NCI-H460 (cell line): Measurements from ENCODE around the gene PDS5A. TPM values are rescaled to one million over a fixed set of nuclear protein-coding genes. Genes with fewer than 3 reads are reported as not detected.
"Not testable (repeated sequence)": the region's sequence is repeated elsewhere in the genome, so short reads cannot be mapped to it uniquely, and the experiment has no call there.

ENCODE experiments used
- DNase-seq: peaks from one replicate; pipeline ENCODE4 v3.0.0-alpha.2; 2016; ENCODE audit warnings: low read depth; ENCODE audit errors: extremely low read depth
- total RNA-seq: library from RNA; depleted of rRNA; stranded (reverse); fragments of >200 nt; shearing (Covaris generic); gene quantifications from 2 replicates; pipeline ENCODE4 v1.2.3, GENCODE V29; 2014

PDS5A gene
- total RNA-seq, 1 experiment from 2014 or later = 92.7 TPM

DNA sequence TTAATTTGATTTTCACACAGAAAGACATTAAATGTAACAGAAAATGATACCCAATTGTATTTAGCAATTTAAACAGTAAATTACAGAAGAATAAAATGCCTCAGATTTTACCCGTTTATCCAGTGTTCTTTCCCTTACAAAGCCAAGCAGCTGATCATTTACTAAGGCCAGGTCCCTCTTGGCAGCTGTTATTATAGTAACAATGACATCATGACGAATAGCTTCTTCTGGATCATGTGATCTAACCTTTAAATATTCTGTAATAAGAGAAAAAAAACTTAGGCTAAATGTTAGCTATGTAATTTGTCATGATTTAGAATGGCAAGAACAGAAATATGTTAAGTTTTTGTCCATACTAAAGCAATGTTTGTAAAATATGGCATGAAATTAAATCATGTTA is 69.4 kb downstream of the PDS5A start:
- no peak for DNase-seq

DNA sequence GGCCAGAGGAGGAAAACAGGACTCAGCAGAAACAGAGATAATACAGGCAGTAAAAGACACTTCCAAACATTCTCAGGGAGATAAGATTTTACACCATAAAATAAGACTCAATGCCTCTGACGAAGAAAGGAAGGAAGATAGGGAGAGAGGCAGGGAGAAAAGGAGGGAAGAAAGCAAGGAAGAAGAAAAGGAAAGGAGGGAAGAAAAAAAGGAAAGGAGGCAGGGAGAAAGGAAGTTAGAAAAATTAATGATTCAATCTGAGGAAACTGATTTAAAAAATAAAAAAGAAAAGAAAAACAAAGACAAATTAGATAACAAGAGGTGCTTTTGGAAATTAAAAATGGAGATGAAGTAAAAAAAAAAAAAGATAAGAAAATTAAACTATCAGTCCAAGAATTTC is 72.1 kb downstream of the PDS5A start:
- no peak for DNase-seq

DNA sequence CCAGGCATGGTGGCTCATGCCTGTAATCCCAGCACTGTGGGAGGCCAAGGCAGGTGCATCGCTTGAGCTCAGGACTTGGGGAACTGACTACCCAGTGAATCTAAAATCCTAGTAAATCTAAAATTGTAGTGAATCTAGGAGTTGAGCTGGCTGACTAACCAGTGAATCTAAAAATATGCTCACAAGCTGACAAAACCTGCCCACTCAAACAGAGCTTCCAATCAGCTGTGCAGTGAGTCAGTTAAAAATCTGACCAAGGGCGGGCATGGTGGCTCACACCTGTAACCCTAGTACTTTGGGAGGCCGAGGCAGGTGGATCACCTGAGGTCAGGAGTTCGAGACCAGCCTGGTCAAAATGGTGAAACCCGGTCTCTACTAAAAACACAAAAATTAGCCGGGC is 72.7 kb downstream of the PDS5A start:
- DNase-seq = not testable (repeated sequence)

DNA sequence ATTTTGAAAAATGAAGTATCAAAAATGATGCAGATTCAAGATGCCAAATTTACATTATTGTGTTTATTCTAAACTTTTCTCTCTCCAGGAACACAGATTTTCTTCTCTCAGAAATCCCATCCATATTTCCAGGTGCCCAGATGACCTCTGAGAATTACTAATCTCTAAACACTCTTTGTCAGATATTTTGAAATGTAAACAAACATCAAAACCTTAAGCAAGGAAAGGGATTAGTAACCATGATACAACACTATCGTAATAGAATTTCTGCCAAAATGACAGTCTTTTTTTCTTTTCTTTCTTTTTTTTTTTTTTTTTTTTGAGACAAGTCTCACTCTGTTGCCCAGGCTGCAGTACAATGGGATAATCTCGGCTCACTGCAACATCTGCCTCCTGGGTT is 76.7 kb downstream of the PDS5A start:
- no peak for DNase-seq

DNA sequence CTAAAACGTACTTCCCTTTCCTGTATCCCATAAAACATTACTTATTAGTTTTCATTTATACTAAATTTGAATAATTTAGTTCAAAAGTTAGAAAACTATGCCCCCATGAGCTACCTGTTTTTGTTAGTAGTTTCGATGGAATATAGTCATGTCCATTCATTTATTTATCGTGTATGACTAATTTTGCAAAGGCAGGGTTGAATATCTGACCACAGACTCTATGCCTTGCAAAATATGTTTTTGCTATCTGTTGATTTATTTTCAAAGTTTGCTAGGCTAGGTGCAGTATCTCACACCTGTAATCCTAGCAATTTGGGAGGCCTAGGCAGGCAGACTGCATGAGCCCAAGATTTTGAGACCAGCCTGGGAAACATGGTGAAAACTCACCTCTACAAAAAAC is 78.4 kb downstream of the PDS5A start:
- no peak for DNase-seq

DNA sequence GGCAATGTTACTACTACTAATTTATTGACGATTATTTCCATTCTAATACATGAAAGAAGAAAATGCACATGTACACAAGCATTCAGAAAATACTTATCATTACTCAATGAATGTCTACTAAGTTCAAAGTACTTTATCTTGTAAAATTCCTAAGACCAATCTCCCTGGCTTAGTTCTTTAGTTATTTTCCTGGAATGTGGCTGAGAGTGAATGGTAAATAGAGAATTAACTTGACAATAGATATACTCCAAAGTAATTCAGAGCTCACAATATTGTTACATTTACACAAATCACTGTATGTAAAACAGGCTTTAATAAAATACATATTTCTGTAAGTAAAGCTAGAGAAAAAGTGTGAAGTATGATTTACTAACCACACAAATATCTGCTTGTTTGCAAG is 79.7 kb downstream of the PDS5A start:
- DNase-seq = no peak

DNA sequence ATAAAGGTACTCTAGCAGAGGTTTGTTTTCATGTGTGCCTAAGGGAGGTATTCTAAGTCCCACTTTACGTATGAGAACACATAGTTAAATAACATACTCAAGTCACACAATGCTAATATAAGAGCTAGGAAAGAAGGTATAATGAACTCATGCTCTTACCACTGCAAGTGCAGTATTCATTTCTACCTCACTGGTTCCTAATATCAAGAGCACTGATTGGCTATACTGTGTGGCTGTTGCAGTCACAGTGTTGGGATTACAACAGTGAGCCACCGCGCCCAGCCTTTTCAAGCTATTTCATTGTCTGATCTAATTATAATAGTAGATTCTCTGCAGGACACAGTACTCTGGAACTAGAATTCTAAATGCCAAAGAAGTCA is 84.0 kb downstream of the PDS5A start:
- DNase-seq = no peak

DNA sequence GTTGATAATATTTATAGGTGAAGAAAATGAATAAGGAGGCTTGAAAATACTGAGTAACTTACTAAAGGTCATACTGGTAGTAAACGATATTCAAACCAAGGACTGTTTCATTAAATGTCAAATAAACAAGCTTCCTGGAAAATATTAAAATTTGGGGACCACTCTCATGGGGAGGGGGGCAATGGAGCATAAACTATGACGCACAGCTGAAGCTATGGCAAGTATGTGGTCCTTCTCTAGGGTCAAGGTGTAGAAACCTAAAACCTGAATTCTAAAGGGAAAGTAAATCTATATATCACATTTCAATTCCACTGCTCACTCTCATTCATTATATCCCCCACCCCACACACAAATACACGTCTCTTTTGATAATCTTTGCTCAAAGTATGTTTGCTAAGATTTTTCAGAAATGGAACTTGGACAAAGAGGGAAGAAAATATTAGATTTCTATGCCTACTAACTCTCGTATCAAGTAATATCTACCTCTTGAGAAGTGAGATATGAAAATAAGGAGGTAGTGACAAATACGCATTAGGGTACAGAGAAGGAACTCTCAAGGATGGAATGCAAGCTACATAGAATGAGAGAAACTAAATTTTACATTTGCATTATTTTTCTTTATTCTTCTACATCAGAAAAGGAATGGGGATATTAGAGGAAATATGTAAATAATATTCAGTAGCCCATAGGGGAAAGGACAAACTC is 84.6 kb downstream of the PDS5A start:
- no peak for DNase-seq

DNA sequence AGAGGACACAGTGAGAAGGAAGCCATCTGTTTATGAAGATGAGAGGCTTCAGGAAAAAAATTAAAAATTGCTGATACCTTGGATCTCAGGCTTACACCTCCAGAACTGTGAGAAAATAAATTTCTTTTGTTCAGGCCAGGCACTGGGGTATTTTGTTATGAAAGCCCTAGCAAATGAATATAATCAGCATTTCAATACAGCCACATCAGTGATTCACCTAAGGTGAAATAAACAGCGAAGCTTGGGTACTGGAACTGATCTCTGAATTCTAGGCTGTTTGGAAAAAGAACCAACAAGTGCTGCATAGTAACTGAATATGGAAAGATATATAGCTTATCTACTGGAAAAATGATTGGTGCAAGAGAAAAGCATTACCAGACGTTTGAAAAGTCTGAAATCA is 88.5 kb downstream of the PDS5A start:
- DNase-seq = no peak

DNA sequence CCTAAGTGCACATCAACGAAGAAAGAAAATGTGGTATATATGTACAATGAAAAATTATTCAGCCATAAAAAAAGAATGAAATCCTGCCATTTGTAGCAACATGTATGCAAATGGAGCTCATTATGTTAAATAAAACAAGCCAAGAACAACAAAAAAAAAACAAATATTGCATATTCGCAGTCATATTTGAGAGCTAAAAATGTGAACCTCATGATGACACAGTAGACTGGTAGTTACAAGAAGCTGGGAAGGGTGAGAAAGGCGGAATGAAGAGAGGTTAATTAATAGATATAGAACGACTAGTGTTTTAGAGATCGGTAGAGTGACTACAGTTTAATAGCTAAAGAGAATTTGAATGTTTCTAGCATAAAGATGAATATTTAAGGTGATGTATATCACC is 89.2 kb downstream of the PDS5A start:
- no peak for DNase-seq

DNA sequence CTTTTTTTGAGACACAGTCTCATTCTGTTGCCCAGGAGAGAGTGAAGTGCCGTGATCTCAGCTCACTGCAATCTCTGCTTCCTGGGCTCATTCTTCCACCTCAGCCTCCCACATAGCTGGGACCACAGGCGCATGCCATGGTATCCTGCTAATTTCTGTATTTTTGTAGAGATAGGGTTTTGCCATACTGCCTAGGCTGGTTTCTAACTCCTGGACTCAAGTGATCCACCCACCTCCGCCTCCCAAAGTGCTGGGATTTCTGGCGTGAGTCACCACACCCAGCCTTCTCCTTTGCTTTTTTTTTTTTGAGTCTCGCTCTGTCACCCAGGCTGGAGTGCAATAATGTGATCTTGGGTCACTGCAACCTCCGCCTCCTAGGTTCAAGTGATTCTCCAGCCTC is 94.1 kb downstream of the PDS5A start:
- no peak for DNase-seq

DNA sequence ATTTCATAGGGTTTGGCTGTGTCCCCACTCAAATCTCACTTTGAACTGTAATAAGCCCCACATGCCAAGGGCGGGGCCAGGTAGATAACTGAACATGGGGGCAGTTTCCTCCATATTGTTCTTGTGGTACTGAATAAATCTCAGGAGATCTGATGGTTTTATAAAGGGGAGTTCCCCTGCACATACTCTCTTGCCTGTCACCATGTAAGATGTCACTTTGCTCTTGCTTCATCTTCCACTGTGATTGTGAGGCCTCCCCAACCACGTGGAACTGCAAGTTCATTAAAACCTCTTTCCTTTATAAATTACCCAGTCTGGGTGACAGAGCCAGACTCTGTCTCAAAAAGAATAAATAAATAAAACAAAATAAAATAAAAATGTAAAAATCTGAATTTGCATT is 95.9 kb downstream of the PDS5A start:
- no peak for DNase-seq

DNA sequence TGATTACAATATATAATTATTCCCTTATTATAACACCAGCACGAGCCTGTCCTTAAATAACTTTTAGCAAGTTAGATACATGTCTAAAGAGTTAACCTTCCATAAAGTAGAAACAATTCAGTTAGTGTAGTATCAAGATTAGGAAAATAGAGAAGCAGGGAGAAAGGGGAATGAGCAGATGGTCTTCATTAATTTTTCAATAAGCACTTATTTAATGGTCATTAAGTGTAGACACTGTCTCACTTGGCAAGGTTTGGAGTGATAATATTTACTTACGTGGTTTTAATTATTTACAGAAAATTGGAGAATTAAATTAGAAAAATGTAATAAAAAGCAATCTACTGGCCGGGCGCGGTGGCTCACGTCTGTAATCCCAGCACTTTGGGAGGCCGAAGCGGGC is 99.7 kb downstream of the PDS5A start:
- DNase-seq = no peak

DNA sequence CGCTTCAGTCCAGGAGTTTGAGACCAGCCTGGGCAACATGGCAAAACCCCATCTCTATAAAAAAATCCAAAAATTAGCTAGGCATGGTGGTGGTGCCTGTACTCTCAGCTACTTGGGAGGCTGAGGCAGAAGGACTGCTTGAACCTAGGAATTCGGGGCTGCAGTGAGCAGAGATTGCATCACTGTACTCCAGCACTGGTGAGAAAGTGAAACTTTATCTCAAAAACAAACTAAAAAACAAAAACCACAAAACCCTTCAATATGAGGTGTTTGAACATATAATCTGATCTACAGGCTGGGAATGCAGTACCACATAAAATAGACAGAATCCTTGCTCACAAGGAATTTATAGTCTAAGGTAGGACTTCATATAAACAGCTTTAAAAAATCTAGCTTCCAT is 103.9 kb downstream of the PDS5A start:
- DNase-seq = no peak

DNA sequence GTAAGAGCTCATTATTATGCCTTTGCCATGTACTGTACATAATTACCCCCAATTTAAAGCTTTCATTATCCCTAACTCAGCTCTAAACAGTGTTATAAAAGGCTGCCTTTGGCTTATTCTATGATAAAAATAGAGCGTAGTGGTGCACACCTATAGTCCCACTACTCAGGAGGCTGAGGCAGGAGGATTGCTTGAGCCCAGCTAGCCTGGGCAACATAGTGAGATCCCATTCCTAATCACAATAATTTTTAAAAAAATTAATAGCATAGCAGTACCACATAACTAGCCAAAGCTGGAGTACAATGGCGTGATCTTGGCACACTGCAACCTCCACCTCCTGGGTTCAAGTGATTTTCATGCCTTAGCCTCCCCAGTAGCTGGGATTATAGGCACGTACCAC is 112.4 kb downstream of the PDS5A start:
- no peak for DNase-seq

DNA sequence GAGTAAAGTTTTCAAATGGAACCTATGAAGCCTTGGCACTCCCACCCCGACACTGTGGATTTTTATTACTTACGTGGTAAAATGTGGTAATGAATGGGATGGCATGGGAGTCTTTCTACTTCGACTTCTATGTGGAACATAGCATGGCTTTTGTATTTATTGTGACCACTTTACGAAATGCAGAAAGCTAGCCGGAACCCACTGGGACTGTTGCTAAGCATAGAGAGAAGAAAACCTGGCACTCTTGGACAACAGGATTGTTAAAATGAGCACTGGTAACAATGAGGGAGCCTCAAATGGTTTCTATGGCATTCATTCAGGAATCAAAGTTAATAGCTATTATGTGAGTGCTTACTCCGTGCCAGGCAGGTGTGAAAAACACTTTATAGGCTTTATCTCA is 113.3 kb downstream of the PDS5A start:
- no peak for DNase-seq

DNA sequence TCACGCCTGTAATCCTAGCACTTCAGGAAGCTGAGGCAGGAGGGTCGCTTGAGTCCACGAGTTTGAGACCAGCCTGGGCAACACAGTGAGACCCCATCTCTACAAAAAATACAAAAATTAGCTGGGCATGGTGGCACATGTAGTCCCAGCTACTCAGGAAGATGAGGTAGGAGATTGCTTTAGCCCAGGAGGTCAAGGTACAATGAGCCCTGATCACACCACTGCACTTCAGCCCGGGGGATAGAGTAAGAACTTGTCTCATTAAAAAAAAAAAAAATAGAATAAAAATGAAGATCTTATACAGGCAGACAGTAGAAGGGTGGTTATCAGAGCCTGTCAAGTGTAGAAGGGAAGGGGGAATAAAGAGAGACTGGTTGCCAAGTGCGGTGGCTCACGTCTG is 116.9 kb downstream of the PDS5A start:
- DNase-seq = no peak

DNA sequence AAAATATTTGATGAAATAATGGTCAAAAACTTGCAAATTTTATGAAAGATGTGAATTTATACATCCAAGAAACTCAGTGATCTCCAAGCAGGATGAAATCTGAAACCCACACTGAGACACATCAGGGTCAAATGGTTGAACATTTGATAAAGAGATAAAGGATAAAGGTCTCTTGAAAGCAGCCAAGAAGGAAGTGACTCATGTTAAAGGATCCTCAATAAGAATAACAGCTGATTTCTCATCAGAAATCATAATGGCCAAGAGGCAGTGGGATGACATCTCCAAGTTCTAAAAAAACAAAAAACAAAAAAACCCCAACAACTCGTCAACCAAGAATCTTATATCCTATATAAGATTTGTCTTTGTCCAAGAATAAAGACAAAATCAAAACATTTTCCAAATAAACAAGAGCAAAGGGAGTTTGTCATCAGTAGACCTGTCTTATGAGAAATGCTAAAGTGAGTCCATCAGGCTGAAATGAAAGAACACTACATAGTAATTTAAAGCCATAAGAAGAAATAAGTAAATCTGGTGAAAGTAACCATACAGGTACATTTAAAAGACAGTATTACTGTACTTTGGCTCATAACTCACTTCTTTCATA is 121.7 kb downstream of the PDS5A start:
- no peak for DNase-seq

DNA sequence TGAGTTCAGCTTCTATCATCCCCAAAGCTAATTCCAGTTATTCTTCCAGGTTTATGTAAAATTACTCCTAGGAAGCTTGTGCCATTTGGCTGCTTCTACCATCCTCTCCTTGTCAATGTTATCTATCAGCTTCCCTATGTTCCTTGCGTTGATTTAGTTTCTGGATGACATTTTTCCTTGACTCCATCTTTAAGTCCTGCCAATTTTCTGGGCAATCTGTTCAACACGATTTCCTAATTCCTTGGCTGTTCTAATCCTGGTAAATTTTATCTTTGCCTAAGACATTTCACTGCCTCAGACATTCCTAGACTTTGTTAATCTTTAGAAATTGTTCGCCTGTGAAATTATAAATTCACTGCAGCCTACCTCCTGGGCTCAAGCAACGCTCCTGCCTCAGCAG is 125.1 kb downstream of the PDS5A start:
- DNase-seq = no peak

DNA sequence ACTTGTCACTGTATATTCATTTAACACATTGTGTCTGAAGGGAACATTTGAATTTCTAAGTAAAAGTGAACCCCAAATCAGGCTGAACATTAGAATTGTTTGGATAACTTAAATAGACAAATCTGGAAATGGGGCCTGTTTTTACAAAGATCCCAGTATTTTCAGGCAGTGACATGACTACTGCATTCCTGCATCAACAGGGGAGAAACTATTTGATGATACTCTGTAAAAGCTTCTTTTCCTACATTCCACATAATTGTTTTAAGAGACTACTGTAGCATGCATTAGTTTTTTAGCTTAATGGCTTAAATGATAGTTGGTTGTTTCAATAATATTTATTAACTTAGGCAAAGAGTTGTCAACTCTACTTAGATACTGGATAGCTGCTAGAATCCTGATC is 127.0 kb downstream of the PDS5A start:
- no peak for DNase-seq

DNA sequence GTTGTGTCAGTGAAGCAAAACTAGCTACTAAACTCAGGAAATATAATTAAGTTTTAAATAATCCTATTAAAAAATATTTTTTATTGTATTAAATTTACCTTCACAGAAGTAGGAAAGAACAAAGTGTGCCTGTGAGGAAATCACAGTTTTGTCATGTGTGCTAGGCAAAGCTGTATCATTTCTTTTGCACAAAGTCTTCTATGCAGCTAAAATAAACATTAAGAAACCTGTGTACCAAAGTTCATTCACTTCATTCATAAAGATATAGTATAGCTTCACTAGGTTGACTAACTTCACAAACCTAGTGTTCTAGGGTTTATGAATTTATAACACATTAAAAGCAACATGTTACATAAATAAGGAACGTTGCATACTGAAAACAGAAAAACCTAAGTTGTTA is 131.0 kb downstream of the PDS5A start:
- DNase-seq = no peak

DNA sequence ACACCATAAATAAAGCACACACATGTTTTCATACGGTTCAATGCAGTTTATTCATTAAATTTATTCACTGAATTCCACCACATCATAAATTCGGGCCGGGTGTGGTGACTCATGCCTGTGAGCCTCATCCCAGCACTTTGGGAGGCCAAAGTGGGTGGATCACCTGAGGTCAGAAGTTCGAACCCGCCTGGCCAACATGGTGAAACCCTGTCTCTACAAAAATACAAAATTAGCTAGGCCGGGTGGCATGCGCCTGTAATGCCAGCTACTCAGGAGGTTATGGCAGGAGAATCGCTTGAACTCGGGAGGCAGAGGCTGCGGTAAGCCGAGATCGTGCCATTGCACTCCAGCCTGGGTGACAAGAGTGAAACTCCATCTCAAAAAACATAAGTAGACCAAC is 131.6 kb downstream of the PDS5A start:
- DNase-seq = no peak

DNA sequence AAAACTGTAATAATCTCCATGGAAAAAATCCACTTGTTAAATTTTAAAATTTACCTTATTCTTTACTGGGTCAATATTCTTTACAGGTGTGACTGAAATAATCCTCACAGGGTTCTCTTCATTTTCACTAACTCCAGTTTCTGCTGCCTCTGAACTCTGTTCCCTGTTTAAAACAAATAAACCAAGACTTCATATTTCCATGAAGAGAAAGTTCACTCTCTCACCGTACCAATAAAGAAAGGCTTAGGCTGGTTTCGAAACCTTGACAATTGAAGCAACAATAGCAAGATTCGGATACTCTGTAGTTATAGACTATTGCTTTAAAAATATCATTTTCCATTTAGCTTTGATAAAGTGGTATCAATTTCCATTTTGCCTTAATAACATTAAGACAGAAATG is 135.8 kb downstream of the PDS5A start:
- DNase-seq = no peak
